Right lobe of liver (tissue), 4 donors: ENCODE measurements around the gene PCLO.

Source experiments
- POLR2A ChIP-seq: fragments of 450-650 bp; IDR thresholded peaks from one replicate; pipeline ENCODE4 v1.6.1; 2017; ENCODE audit warnings: antibody characterized with exemption, mild to moderate bottlenecking
- TF ChIP-seq, protein P1 (sequence below), 4 donors: fragments of 200-600 bp in 3 of 4; fragments of 450-650 bp in 1 of 4; IDR thresholded peaks; one replicate each; pipeline versions ENCODE4 v1.5.1 to v1.8.0; 2016 to 2022; ENCODE audit warnings: antibody characterized with exemption in 4 of 4, mild to moderate bottlenecking in 2 of 4
- donor health status: DM: no; HTN: no; CAD: no.
- donor health status: DM: no; HTN: no; CAD: no.
- donor health status: DM: no; HTN: yes; CAD: no.

GRCh38 chr7:82789883-82790609 lies 372.6 kb downstream of the PCLO start:
- TF ChIP-seq, protein P1, sequence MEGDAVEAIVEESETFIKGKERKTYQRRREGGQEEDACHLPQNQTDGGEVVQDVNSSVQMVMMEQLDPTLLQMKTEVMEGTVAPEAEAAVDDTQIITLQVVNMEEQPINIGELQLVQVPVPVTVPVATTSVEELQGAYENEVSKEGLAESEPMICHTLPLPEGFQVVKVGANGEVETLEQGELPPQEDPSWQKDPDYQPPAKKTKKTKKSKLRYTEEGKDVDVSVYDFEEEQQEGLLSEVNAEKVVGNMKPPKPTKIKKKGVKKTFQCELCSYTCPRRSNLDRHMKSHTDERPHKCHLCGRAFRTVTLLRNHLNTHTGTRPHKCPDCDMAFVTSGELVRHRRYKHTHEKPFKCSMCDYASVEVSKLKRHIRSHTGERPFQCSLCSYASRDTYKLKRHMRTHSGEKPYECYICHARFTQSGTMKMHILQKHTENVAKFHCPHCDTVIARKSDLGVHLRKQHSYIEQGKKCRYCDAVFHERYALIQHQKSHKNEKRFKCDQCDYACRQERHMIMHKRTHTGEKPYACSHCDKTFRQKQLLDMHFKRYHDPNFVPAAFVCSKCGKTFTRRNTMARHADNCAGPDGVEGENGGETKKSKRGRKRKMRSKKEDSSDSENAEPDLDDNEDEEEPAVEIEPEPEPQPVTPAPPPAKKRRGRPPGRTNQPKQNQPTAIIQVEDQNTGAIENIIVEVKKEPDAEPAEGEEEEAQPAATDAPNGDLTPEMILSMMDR (IDR thresholded peaks at IDR 0.05): no peak
- no peak for TF ChIP-seq POLR2A
